Thymus (tissue), 2 donors: ENCODE data around the gene OR52I2. TPM values are rescaled to one million over a fixed set of nuclear protein-coding genes. Genes with fewer than 3 reads are reported as not detected.

Source experiments
- polyA plus RNA-seq: library from polyadenylated mRNA; stranded (reverse); fragments of 200-250 nt; gene quantifications from one replicate; pipeline ENCODE4 v1.2.3, GENCODE V29; 2013
- total RNA-seq: library from RNA; stranded (reverse); fragments of 120-200 nt; gene quantifications from one replicate; pipeline ENCODE4 v1.2.4, GENCODE V29; 2013
- donor health status: healthy.

Gene OR52I2
- total and polyA plus RNA-seq, 2 donors, result 0.07 to 0.09 TPM

Other genes starting within 250 kb of the OR52I2 start
- gene OR52B4, start 213.4 kb upstream of the OR52I2 start, total RNA-seq, result not detected
- gene OR52B4, start 213.4 kb upstream of the OR52I2 start, polyA plus RNA-seq, result 0.02 TPM
- 45.2 TPM for gene TRIM21, start 188.0 kb upstream of the OR52I2 start, total RNA-seq
- gene TRIM21, start 188.0 kb upstream of the OR52I2 start, polyA plus RNA-seq, result 28.9 TPM
- gene OR52K2, start 132.4 kb upstream of the OR52I2 start, total RNA-seq, result not detected
- gene OR52K2, start 132.4 kb upstream of the OR52I2 start, polyA plus RNA-seq, result not detected
- gene OR52K1, start 99.1 kb upstream of the OR52I2 start, total RNA-seq, result under 0.01 TPM
- under 0.01 TPM for gene OR52K1, start 99.1 kb upstream of the OR52I2 start, polyA plus RNA-seq
- gene OR52M1, start 36.6 kb upstream of the OR52I2 start, total RNA-seq, result not detected
- gene OR52M1, start 36.6 kb upstream of the OR52I2 start, polyA plus RNA-seq, result not detected
- under 0.01 TPM for gene OR52I1, start 12.3 kb downstream of the OR52I2 start, total RNA-seq
- gene OR52I1, start 12.3 kb downstream of the OR52I2 start, polyA plus RNA-seq, result 0.02 TPM
- 6.9 TPM for gene TRIM68, start 26.5 kb downstream of the OR52I2 start, total RNA-seq
- 6.5 TPM for gene TRIM68, start 26.5 kb downstream of the OR52I2 start, polyA plus RNA-seq
- not detected for gene OR51D1, start 55.7 kb downstream of the OR52I2 start, total RNA-seq
- under 0.01 TPM for gene OR51D1, start 55.7 kb downstream of the OR52I2 start, polyA plus RNA-seq
- gene OR51E1, start 62.2 kb downstream of the OR52I2 start, total RNA-seq, result 0.33 TPM
- 0.68 TPM for gene OR51E1, start 62.2 kb downstream of the OR52I2 start, polyA plus RNA-seq
- under 0.01 TPM for gene OR51E2, start 116.1 kb downstream of the OR52I2 start, total RNA-seq
- 0.57 TPM for gene OR51E2, start 116.1 kb downstream of the OR52I2 start, polyA plus RNA-seq
- gene MMP26, start 123.0 kb downstream of the OR52I2 start, total RNA-seq, result 0.52 TPM
- 1.9 TPM for gene MMP26, start 123.0 kb downstream of the OR52I2 start, polyA plus RNA-seq
- gene OR51F1, start 188.2 kb downstream of the OR52I2 start, total RNA-seq, result not detected
- not detected for gene OR51F1, start 188.2 kb downstream of the OR52I2 start, polyA plus RNA-seq
- not detected for gene OR52R1, start 222.6 kb downstream of the OR52I2 start, total RNA-seq
- gene OR52R1, start 222.6 kb downstream of the OR52I2 start, polyA plus RNA-seq, result not detected
- not detected for gene OR51F2, start 239.6 kb downstream of the OR52I2 start, total RNA-seq
- not detected for gene OR51F2, start 239.6 kb downstream of the OR52I2 start, polyA plus RNA-seq